Activated T-helper 1 cell treated with anti-CD3 and anti-CD28 coated beads, Interleukin-2, amount 50 U/mL, for 16 hours (primary cell): ENCODE results near the gene CBR1.

Experiments
- DNase-seq, 2 donors: peaks; one replicate each; pipeline ENCODE4 v3.0.0-alpha.2; 2020; ENCODE audit warnings: low read depth in 1 of 2, low spot score in 1 of 2

Gene CBR1

DNA sequence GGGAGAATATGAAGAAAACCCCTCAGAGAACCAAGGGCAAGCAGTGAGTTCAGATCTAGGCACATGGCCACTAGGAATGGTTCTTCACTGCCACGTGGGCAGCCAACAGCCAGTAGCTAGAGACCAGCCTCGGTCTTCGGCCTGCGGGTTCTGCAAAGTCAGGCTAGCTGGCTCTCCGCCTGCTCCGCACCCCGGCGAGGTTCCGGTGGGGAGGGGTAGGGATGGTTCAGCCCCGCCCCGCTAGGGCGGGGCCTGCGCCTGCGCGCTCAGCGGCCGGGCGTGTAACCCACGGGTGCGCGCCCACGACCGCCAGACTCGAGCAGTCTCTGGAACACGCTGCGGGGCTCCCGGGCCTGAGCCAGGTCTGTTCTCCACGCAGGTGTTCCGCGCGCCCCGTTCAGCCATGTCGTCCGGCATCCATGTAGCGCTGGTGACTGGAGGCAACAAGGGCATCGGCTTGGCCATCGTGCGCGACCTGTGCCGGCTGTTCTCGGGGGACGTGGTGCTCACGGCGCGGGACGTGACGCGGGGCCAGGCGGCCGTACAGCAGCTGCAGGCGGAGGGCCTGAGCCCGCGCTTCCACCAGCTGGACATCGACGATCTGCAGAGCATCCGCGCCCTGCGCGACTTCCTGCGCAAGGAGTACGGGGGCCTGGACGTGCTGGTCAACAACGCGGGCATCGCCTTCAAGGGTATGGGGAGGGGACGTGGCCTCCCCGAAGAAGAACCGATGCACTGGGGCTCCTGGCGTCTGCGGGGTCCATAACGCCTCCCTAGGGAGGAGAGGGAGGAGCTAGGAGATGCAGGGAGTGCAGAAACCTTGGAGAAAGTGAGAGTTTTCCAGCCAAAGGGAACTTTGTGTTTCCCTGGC lies at the start of gene CBR1:
Gene CBR1, plus strand, starts transcription at position 312 of the 871 bp plus-strand sequence. Its CDS starts 92 bp downstream, at position 404.
- DNase-seq = peak; percentile 72 to 83

DNA sequence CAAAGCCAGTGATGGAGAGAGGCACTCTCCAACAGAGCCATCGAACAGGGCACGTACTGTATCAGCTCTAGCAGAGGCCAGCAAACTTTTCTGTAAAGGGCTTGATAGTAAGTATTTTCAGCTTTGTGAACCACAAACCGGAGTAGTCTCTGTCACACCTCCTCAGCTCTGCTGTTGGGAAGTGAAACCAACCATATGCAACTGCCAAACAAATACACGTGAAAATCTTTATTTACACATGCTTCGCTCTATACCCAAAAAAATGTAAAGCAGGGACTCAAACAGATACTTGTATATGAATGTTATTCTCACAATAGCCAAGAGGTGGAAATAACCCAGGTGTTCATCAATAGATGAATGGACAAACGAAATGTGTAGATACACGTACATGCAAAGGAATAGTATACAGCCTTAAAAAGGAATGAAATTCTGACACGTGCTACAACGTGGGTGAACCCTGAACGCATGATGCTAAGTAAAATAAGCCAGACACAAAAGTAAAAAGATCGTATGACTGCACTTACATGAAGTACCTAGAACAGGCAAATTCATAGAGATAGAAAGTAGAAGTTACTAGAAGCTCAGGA lies 48.5 kb upstream of the CBR1 start:
- DNase-seq = no peak

DNA sequence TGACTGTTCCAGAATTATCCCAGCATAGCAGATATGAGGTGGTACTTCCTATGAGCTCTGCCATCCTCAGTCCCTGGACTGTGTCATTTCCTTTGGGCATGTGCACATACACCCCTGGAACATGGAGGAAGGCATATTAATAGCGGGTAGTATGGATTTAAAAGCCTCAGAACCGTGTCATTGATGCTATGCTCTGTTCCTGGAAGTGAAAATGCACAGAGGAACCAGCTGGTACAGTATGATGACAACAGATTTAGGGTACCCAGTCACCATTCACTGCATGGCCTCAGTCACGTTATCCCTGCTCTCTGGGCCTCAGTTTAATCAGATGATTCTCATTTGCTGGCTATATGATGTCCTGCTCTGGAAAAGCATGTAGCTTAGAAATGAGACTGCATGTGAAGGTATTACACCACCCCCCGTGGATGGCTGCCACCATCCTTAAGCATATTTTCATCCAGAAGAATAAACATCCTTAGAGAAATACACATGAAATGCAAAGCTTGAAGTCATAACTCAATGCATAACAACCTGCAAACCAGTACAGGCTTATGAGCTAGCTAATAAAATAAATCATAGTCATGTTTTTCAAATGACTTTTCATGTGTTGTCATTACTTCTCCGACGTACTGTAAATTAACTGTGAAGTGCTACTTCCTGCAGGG lies 47.3 kb upstream of the CBR1 start:
- DNase-seq = no peak

DNA sequence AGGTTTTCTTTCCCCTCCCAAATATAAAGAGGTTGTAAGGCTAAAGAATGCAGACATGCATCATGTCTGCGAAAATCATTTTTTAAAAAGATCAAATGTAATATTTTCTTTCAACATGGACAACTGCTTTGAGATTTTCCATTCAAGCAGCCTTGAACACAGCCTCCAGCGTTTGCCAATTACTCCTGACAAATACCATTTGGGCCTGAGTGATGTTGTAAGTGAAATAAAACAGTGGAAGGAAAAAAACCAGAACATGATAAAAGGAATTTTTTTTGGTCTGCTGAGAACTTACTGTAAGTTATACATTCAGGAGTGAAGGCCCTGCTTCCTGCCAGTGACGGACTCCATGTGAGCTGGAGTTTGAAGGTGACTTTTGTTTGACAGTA lies 46.7 kb upstream of the CBR1 start:
- no peak for DNase-seq

DNA sequence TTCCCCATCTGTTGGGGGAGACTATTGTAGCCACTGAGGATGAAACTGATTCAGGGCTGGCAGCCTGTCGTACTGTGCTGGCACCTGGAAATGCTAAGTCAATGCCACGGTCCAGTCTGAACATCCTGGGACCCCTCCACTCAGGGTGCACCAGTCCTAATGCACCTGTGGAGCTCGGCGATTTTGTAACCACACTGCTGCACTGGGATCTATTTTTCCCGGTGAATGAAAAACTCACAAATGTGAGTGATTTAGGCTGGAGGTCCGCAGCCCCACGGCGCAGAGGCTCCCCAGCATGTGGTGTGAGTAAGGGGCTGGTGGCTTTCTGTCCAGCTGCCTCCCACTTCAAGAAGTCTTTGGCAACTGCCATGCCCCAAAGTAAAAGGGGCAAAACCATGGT lies 45.0 kb upstream of the CBR1 start:
- DNase-seq = no peak

DNA sequence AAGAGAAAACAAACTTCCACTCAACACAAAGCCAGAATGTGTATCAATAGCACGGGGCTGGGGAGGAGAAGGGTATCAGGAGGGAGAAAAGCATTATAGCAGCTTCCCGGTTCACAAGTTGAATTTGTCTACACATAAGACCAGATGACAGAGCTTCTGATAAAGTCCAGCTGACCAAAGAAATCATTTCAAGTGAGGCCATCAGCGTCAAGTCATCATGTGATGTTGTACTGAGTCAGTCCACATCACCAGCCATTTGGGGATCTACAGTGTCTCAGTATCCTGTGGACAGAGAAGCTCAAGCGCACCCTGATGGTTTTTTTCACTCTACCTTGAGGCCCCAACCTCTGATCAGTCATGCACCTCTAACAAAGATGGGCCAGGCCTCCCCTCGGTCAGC lies 42.5 kb upstream of the CBR1 start:
- no peak for DNase-seq

DNA sequence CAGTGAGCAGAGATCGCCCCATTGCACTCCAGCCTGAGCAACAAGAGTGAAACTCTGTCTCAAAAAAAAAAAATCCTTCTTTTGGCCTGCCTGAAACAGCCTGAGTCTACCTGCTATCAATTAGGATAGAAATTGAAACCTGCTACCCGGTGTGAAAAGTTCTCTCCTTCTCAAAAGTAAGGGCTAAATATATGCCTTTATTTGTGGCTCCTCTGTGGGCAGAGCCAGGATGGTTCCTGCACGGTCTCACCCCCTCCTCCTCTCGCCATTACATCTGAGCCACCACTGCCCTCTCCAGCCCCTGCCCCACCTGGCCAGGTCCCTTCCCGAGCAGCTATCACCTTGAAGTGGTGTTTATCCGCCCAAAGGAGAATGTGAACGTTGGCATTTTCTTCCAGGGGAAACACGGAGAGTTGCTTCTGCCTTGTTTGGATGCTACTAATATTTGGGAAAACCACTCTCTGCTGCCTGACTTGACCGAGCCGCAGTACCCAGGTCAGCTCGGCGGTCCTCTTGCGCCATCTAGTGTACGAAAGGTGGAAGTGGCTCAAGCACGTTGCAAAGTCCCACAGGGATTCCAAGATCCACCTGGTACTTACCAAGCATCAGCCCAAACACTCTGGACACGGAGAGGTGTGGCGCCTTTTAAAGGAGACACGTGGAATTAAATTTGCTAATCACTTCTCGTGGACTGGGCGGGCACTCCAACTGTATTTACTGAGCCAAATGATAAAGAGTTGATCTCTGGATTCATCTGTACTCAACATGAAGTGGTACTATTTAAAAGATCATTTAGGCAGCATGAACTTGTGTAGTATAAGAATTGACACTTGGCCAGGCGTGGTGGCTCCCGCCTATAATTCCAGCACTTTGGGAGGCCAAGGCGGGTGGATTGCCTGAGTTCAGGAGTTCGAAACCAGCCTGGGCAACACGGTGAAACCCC lies 41.4 kb upstream of the CBR1 start:
- DNase-seq = peak; percentile 32 to 42

DNA sequence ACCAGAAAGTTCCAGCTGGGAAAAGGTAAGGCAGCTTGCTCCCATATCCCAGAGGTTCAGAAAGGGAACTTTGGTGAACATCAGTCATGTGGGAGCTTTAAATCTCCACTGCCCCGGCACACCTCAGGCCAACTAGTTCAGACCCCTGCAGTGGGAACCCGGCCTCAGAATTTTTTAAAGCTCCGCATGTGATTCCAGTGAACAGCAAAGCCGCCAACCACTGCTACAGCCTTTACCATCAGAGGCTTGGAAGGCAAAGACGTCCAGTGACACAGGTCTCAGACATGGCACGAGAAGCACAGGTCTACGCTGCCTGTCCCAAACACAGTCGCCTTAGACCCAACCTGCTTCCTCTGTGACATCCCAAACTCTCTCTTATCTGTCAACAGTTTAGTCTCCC lies 40.5 kb upstream of the CBR1 start:
- DNase-seq = no peak

DNA sequence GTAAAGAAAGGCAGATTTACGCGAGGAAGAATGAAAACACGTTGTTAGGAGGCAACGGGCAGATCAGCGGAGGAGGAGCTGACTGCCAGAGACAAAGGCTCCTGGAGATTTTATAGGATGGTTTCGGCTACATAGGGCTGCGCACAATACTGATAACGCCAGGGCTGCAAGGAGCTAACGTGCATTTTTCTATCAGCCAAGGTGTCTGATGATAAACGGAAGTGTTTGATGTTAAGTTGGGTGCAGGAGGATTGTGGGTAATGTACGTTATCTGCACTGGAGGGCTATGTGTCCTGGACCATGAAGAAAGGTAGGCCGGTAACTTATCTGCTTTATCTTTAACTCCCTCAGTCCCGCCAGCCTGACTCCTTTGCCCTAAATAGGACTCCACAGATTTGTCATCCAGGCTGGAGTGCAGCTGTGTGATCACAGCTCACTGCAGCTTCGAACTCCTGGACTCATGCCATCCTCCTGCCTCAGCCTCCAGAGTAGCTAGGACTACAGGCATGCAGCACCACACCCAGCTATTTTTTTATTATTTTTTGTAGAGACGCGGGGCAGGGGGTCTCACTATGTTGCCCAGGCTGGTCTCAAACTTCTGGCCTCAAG lies 39.1 kb upstream of the CBR1 start:
- DNase-seq = no peak

DNA sequence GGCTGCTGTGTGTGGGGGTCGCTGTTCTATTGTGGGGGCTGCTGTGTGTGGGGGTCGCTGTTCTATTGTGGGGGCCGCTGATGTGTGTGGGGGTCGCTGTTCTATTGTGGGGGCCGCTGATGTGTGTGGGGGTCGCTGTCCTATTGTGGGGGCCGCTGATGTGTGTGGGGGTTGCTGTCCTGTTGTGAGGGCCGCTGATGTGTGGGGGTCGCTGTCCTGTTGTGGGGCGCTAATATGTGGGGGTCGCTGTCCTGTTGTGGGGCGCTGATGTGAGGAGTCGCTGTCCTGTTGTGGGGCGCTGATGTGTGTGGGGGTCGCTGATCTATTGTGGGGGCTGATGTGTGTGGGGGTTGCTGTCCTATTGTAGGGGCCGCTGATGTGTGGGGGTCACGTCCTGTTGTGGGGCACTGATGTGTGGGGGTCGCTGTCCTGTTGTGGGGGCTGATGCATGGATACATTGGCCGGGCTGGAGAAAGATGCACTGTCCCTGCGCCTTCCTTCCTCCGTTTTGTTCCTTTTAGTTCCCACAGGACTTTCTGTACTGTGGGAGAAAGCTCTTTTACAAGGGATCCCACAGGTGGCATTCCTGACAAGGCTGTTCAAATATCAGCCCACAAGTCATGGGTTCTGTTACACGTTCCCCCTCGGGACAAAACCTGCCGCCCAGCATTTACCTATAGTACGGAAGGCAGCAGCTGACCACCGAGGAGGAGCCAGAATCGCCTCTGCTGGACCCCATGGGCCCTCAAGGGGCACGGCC lies 37.0 kb upstream of the CBR1 start:
- no peak for DNase-seq

DNA sequence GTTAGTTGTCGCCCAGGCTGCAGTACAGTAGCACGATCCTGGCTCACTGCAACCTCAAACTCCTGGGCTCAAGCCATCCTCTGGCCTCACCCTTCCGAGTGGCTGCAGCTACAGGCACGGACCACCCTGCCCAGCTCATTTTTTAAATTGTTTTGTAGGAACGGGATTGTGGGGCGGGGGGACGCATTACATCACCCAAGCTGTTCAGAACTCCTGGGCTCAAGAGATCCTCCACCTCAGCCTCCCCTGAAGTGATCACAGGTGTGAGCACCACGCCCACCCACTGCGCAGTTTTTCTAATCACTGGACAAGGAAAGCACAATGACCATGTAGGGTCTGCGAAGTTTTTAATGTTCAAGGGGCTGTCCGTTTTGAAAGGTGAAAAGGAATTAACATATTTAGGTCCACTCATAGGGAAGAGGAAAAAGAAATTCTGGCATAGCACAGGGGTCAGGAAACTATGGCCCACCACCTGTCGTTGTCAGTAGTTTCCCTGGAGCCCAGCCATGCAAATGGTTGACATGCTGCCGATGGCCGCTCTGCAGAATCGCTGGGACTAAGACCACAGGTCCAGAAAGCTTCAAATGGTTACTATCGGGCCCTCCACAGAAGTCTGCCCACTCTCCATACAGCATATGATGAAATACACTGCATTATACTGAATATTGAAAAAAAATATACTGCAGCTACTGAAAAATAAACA lies 35.5 kb upstream of the CBR1 start:
- no peak for DNase-seq

DNA sequence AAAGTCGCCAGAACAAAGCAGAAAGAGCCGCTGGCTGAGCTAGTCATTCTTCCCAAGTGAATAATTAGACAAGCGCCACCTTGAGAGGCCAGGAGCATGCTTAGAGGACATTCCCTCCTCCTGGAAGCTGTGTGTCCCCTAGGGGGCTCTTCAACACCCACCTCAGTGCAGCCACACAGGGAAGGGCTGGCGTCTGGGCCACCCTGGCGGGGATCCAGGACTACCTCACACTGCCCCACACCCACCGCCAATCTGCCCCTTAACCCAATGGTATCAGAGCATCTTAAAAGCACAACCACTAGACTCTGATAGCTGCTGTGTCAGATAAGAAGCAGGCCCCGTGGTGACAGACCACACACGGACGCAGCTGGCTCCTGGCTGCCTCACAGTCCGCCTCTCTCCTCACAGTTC lies 34.4 kb upstream of the CBR1 start:
- DNase-seq = no peak

DNA sequence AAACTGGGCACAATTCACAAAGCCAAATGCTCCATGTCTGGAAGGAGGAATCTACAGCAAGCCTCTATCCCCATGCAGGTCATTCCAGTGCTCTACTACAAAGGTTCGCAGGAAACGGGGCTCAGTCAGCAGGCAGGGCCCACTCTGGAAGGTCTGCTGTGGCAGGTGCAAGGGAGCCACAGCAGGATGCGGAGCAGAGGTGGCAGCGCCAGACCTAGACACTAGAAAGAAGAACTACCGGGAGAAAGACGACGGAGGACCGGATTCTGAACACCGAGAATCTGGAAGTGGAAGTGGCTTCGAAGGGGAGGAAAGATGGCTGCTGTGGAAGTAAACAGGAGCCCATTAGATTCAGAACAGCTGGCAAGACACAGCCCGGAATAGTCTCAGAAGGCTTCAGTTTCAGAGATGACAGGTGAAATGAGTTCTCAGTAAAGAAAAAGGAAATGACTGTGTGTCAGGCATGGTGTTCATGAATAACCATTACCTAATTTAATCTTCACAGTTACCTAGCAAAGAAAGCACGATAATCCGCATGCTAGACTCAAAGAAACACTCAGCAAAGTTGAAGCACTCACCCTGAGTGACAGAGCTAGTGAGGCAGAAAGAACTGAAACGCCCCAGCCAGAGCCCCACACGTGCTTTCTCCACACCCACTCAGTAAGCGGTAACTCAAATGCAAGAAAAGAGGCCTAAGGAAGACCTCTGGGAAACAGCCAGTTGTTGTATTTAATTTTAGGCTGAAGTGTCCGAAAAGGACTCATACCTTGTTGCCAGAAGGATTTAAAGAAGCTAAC lies 30.9 kb upstream of the CBR1 start:
- no peak for DNase-seq

DNA sequence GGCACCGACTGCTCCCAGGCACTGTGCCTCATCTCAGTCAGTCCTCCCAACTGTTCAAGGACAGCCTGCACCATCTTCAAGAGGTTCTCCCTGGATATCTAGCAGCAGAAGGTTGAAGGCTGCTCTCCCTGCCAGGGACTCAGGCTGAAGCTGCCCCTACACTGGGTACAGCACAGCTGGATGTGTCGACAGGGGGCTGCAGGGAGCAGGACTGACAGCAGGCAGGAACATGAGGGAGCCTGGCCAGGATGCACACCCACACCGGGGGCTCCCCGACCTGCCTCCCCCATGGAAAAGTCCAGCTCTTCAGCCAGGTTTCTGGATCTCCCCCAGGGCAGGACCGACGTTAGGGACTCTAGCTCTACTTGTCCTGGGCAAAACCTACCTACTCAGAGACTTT lies 30.0 kb upstream of the CBR1 start:
- DNase-seq = no peak

DNA sequence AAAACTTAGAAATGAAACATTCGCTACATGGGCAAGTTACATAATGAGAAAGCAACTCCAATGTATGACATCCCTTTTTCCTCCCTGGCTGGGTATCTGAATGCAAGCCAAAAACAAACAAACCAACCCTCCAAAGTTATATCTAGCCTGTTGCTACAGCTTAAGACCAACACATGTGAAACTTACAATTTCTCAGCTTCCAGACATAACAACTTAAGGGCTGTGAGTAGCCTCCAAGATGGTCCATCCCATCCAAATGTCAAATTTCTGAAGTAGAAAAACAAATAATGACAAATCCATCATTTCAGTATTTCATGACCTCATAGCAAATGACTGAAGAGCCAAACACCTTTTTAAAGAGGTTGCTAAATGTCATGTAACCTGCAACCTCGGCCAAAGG lies 29.4 kb upstream of the CBR1 start:
- DNase-seq = no peak

DNA sequence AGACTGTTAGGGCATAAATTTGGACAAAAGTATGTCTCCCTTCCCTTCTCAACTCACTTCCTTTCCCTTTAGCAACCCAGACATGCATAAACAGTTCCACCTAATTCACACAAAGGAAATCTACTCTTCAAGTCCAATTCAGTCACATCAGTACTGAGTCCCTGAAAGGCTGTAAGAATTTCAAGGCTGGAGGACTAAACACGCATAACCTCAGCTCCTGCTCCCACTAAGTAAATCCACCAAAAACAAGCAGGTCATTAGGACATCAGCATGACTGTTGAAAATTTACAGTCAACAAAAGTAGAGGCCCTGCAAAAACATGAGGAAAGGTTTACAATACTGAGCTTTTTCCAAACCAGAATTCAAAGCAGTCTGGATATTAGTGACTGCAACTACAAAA lies 27.9 kb upstream of the CBR1 start:
- no peak for DNase-seq

DNA sequence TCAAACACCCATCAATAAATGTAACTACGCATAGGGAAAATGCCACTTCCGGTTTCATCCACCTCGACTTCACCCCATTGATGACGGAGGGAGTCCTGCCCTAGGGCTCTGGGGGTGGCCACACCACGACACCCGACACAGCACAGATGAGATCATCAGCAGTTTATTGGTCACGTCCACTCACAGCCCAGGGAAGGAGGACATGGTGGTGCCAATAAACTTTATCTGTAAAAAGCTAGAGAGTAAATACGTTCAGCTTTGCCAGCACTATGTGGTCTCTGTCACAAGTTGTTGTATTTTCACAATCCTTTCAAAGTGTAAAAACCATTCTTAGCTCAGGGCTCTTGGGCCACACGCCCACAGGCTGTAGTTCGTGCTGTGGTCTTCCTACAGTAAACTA lies 25.8 kb upstream of the CBR1 start:
- no peak for DNase-seq

DNA sequence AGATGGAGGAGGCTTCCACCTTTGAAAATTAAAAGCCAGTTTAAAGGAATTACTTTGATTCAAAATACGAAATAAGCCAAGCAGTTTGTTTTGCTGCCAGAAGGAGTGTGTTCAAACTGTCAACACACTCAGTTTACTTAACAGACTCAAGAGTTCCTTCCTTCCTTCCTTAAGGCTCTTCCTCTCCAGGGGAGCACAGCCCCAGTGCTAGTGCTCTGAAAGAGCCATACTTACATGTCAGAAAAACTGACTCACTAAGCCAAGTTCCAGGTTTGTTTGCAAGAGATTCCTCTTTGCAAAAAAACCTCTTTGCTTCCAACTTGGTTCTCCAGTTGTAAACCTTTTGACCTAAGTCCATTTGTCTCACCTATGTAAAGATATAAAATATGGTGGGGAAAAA lies 23.8 kb upstream of the CBR1 start:
- no peak for DNase-seq

DNA sequence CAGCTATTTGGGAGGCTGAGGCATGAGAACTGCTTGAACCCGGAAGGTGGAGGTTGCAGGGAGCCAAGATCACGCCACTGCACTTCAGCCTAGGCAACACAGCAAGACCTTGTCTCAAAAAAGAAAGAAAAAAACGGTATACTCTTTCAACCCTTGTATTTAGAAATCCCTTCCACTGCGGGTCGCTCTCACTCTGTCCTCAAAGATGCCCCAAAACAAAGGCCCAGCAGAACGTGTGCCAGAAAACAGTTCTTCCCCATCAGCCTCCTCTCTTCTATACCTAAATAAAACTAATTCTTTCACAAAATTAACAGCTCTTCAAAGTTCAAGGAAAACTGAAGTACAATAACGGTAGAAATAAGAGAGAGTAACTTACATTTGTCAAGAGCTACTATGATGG lies 22.7 kb upstream of the CBR1 start:
- no peak for DNase-seq
